Stimulated activated memory B cell treated with anti-CD40 and anti-IgM and Interleukin-4, amounts not matched to agents 10 μg/mL and 1 μg/mL and 100 μg/mL, for 72 hours (primary cell): ENCODE measurements around the gene EFHC1.

Experiments
- ATAC-seq: fragments of 150-1000 bp; cut with Tn5 transposase; 2 replicates; pipeline ENCODE4 v1.10.0; 2021
- H3K27ac Mint-ChIP-seq: one replicate; pipeline ENCODE4 v1.8.0; 2022; ENCODE audit warnings: mild to moderate bottlenecking, mixed read lengths
- H3K27me3 Mint-ChIP-seq: one replicate; pipeline ENCODE4 v1.8.0; 2022; ENCODE audit warnings: mixed read lengths
- H3K36me3 Mint-ChIP-seq: one replicate; pipeline ENCODE4 v1.8.0; 2022; ENCODE audit warnings: mixed read lengths
- H3K4me1 Mint-ChIP-seq: one replicate; pipeline ENCODE4 v1.8.0; 2022; ENCODE audit warnings: mixed read lengths
- H3K4me3 Mint-ChIP-seq: one replicate; pipeline ENCODE4 v1.8.0; 2022; ENCODE audit warnings: mild to moderate bottlenecking, moderate library complexity, mixed read lengths
- H3K9me3 Mint-ChIP-seq: one replicate; pipeline ENCODE4 v1.8.0; 2022; ENCODE audit warnings: mixed read lengths

The EFHC1 gene

GRCh38 chr6:52538252-52538900, 118.2 kb downstream of the EFHC1 start:
- Mint-ChIP-seq H3K4me3 (no peak overlapping the region), H3K27me3 (no peaks in the 10 kb centered on the region), H3K36me3 (peaks cover 24% of the 10 kb centered on the region), H3K9me3 (no peaks in the 10 kb centered on the region), H3K27ac (peak overlapping the region; percentile 37), H3K4me1 (peaks cover 33% of the 10 kb centered on the region)
- ATAC-seq, result no peak

DNA sequence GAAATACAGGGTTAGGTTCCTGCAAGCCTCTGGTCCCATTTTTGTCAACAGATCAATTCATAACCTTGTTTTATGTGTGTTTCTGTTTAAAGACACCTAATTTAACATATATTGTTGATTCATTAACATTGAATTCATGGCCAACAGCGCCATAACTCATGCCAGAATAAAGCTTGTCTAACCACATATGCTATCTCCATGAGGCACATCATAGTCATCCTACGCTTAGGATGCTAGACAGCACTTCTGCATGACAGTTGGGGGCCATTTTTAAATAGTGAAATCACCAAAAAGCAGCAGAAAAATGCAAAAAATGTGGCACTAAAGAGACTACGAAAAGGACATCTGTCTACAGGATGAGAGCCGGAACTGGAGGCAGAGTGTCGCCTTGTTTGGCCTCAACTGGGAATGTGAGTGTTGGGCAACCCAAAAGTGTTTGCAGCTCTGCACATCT, 118.8 kb downstream of the EFHC1 start:
- Mint-ChIP-seq H3K4me1 (peaks cover 33% of the 10 kb centered on the region), H3K4me3 (no peak overlapping the region), H3K9me3 (no peaks in the 10 kb centered on the region), H3K27ac (no peak overlapping the region), H3K27me3 (no peaks in the 10 kb centered on the region), H3K36me3 (peaks cover 18% of the 10 kb centered on the region)
- no peak for ATAC-seq

DNA sequence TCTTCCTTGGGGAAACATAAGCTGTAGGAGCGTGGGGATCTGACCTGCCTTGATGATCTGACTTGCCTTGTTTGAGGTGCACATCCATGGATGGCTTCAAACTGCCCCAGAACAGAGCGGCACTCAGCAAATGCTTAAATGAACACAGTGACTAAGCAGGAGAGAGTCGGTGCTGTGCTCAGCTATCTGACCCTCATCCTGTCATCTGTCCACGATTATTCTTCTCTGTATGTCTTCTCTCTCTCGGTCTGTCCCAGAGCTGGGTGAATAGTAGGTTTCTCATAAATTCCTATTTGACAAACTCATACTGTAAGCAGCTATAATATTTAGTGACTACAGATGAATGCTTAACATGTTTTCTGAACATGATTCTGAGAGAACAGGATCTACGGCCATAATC, 119.5 kb downstream of the EFHC1 start:
- Mint-ChIP-seq H3K9me3 (no peaks in the 10 kb centered on the region), H3K4me3 (no peak overlapping the region), H3K36me3 (peaks cover 11% of the 10 kb centered on the region), H3K4me1 (peaks cover 40% of the 10 kb centered on the region), H3K27me3 (no peaks in the 10 kb centered on the region), H3K27ac (no peak overlapping the region)
- ATAC-seq, result no peak

- Mint-ChIP-seq H3K36me3 (peaks cover 4% of the 10 kb centered on the region), H3K9me3 (no peaks in the 10 kb centered on the region), H3K27me3 (no peaks in the 10 kb centered on the region), H3K4me1 (peaks cover 35% of the 10 kb centered on the region), H3K27ac (no peak overlapping the region), H3K4me3 (no peak overlapping the region)
- no peak for ATAC-seq
Observed at GRCh38 chr6:52540286-52540902, 120.3 kb downstream of the EFHC1 start.

GRCh38 chr6:52541135-52541534, 121.0 kb downstream of the EFHC1 start:
- Mint-ChIP-seq H3K4me3 (no peak overlapping the region), H3K4me1 (peaks cover 40% of the 10 kb centered on the region), H3K36me3 (no peaks in the 10 kb centered on the region), H3K9me3 (no peaks in the 10 kb centered on the region), H3K27me3 (no peaks in the 10 kb centered on the region), H3K27ac (no peak overlapping the region)
- no peak for ATAC-seq

DNA sequence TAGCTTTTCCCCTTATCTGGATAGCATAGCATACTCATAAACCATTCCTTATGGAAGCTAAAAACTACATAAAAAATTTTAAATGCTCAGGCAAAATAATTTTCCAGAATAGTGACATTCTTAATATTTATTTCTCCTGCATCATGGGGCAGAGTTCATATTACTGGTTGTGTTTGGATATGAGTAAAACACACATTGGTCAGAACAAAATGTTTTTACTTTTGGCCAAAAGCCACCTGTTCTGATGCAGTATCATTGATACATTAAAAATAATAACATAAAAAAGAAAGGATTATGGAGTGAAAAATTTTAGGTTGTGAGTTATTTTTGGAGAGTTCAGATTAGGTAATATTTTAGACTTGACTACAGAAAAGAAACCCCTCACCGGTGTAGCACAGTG, 123.1 kb downstream of the EFHC1 start:
- no peak overlapping the region for H3K27ac Mint-ChIP-seq
- H3K4me3 Mint-ChIP-seq, result no peak overlapping the region
- peaks cover 42% of the 10 kb centered on the region for H3K4me1 Mint-ChIP-seq
- ATAC-seq, result no peak
- H3K27me3 Mint-ChIP-seq, result no peaks in the 10 kb centered on the region
- H3K36me3 Mint-ChIP-seq, result peaks cover 8% of the 10 kb centered on the region
- H3K9me3 Mint-ChIP-seq, result no peaks in the 10 kb centered on the region

DNA sequence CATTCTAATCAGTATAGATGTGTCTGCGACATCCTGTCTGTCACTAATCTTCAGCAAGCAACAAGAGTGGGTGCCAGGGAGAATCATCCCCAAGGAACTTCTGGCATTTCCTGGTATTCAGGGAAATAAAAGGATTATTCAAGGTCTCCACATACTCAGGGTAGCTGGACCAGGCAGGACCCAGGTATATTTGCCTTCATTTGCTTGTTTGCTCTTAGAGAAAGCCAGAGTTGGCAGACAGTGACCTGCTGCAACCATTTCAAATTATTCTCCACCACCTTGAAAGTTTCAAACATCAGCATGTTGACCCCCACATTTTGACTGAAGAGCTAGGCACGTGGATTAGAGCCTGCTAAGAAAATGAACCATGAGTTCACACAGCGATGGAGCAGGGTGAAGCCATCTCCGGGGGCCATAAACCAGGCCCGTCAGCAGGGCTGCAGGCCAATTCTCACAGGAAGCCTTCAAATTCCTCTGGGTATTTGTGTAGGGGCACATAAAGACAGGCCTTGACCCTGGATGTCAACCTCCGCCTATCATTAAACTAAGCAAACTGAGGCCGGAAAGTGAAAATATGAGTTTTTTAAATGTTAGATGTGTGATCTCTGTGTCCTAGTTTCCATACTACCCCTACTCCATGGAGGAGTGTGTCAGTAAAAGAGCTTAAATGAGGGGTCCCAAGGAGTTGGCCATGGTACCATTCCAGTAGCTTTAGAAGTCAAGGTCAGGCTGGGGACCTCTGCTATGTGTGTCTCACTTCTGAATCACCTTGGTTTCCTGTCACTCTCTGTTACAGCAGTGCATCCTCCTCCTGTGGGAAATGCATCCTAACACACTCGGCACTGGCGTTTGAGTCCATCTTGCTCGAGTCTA, 123.8 kb downstream of the EFHC1 start:
- Mint-ChIP-seq H3K27me3 (no peaks in the 10 kb centered on the region), H3K9me3 (no peaks in the 10 kb centered on the region), H3K27ac (no peak overlapping the region), H3K36me3 (peaks cover 10% of the 10 kb centered on the region), H3K4me1 (peaks cover 42% of the 10 kb centered on the region), H3K4me3 (no peak overlapping the region)
- no peak for ATAC-seq

DNA sequence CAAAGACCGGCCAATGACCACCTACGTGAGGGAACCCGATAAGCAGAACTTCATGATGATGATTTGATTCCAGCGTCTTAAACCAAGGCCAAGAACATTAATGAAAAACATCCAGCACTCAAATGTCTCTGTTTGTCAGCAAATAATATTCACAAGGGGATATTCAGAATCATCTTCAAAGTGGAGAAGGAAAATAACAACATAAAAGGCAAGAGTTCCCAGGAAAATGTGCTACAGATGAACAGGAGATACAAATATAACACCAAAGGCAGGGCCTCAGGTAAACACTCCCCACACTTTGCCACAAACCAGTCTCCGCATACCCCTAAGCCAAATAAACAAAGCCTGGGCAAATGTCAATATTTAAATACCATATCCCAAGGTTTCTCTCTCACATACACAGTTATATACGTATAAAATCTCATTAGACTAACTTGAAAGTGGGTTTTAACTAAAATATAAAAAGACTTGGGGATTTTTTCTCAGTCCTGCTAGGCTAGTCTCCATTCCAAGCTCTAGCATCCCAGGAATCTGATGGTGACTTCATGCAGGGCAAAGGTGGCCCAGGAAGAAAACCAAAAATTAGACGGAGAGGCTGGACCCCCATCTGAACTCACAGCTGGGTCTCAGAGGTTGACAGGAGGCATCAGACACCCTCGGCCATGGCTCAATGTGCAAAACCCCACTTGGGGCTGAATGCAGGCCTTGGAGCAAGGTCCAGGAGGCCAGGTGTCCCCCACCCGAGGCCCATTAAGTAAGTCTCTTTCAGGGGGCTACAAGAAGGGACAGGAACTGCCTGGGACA, 124.7 kb downstream of the EFHC1 start:
- peaks cover 47% of the 10 kb centered on the region for H3K4me1 Mint-ChIP-seq
- H3K27ac Mint-ChIP-seq, result no peak overlapping the region
- no peaks in the 10 kb centered on the region for H3K9me3 Mint-ChIP-seq
- H3K27me3 Mint-ChIP-seq, result no peaks in the 10 kb centered on the region
- H3K36me3 Mint-ChIP-seq, result peaks cover 15% of the 10 kb centered on the region
- no peak overlapping the region for H3K4me3 Mint-ChIP-seq
- no peak for ATAC-seq

- Mint-ChIP-seq H3K9me3 (no peaks in the 10 kb centered on the region), H3K27ac (peak overlapping the region; percentile 62), H3K4me1 (peaks cover 53% of the 10 kb centered on the region), H3K4me3 (peak overlapping the region; percentile 25), H3K36me3 (peaks cover 20% of the 10 kb centered on the region), H3K27me3 (no peaks in the 10 kb centered on the region)
- ATAC-seq, result no peak
Observed at GRCh38 chr6:52545406-52546119, 125.4 kb downstream of the EFHC1 start.

DNA sequence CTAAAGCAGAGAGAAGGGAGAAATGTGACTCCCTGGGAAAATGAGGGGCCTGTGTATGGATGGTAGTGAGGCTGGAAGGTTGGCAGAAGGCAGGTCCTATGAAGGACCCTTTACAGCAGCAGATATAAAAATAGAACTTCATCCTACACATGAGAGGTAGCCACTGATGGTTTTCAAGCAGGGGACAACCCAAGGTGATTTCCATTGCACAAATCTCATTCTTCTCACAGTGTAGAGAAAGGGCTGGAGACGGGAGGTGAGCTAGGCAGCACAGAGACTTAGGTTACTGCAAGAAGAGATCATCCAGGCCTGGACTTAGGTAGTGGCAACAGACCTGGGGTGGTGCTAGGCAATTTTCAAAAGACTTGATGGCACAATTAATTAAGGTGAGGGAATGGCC, 126.0 kb downstream of the EFHC1 start:
- H3K4me3 Mint-ChIP-seq, result peak overlapping the region; percentile 30
- peak overlapping the region; percentile 62 for H3K27ac Mint-ChIP-seq
- peaks cover 53% of the 10 kb centered on the region for H3K4me1 Mint-ChIP-seq
- no peaks in the 10 kb centered on the region for H3K9me3 Mint-ChIP-seq
- H3K36me3 Mint-ChIP-seq, result peaks cover 20% of the 10 kb centered on the region
- peak; percentile 76 for ATAC-seq
- H3K27me3 Mint-ChIP-seq, result no peaks in the 10 kb centered on the region

DNA sequence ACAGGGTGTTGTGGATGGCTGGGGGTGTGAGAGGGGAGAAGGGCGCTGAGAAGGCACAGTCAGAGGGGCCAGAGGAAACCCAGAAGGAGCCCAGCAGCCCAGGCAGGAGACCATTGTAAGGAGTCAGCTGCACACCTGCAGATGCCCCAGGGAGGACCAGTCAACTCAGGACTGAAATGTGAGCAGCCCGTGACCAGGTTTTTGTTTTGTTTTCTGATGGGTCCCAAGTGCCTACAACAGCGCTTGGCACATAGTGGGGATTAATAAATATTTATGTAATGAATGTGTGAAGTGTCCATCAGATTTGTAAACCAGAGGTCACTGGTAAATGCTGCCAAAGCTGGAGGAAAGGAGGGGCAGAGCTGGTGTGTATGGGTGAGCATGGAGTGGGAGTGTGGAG, 126.5 kb downstream of the EFHC1 start:
- H3K27ac Mint-ChIP-seq, result peak overlapping the region; percentile 62

GRCh38 chr6:52547647-52548352, 127.7 kb downstream of the EFHC1 start:
- Mint-ChIP-seq H3K27ac (peak overlapping the region; percentile 62), H3K36me3 (peaks cover 20% of the 10 kb centered on the region), H3K9me3 (no peaks in the 10 kb centered on the region), H3K27me3 (no peaks in the 10 kb centered on the region), H3K4me3 (no peak overlapping the region), H3K4me1 (peaks cover 69% of the 10 kb centered on the region)
- ATAC-seq, result no peak

More for the DNA sequence above, 126.5 kb downstream of the EFHC1 start:
- ATAC-seq, result peak; percentile 88
- Mint-ChIP-seq H3K36me3 (peaks cover 20% of the 10 kb centered on the region), H3K4me1 (peaks cover 58% of the 10 kb centered on the region), H3K4me3 (peak overlapping the region; percentile 30), H3K27me3 (no peaks in the 10 kb centered on the region), H3K9me3 (no peaks in the 10 kb centered on the region)

DNA sequence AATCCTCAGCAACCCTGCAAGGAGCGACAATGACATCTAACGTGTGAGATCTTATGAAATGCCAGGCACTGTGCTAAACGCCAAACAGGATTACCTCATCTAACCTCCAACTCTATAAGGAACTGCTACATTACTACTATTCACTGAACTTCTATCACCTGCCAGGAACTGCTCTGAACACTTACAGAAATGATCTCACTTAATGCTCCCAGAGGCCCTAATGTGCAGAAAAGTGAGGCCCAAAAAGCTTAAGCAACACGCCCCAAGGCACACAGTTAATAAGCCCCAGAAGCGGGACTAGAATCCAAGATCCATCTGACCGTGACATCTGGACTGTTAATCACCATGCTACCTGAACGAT, 128.2 kb downstream of the EFHC1 start:
- Mint-ChIP-seq H3K27me3 (no peaks in the 10 kb centered on the region), H3K4me3 (no peak overlapping the region), H3K36me3 (peaks cover 20% of the 10 kb centered on the region), H3K4me1 (peaks cover 74% of the 10 kb centered on the region), H3K9me3 (no peaks in the 10 kb centered on the region), H3K27ac (no peak overlapping the region)
- no peak for ATAC-seq

DNA sequence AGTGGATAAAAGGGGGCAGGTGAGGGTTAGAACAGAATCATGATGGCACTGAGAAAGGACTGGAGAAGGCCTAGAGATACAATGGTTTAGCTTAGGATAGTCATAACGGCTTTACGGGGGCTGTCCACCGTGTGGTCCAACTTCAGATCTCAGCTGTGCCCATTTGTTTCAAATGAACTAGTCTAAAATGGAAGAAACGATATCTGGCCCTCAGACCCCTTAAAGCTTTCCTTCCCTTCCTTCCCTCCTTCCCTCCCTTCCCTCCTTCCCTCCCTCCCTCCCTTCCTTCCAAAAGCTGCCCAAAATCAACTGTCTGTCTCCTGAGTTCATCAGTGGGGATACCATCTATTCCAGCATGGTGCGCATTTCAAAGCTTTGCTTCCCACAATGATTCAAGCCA, 128.9 kb downstream of the EFHC1 start:
- Mint-ChIP-seq H3K4me3 (no peak overlapping the region), H3K27me3 (no peaks in the 10 kb centered on the region), H3K36me3 (peaks cover 20% of the 10 kb centered on the region), H3K4me1 (peaks cover 80% of the 10 kb centered on the region), H3K9me3 (no peaks in the 10 kb centered on the region), H3K27ac (no peak overlapping the region)
- no peak for ATAC-seq
